Superior temporal gyrus (tissue), 1 donor: ENCODE measurements around the gene HIVEP3.

Source experiments
- DNase-seq: peaks from one replicate; pipeline ENCODE4 v3.0.0-alpha.2; 2016; ENCODE audit errors: extremely low spot score

The HIVEP3 gene

DNA sequence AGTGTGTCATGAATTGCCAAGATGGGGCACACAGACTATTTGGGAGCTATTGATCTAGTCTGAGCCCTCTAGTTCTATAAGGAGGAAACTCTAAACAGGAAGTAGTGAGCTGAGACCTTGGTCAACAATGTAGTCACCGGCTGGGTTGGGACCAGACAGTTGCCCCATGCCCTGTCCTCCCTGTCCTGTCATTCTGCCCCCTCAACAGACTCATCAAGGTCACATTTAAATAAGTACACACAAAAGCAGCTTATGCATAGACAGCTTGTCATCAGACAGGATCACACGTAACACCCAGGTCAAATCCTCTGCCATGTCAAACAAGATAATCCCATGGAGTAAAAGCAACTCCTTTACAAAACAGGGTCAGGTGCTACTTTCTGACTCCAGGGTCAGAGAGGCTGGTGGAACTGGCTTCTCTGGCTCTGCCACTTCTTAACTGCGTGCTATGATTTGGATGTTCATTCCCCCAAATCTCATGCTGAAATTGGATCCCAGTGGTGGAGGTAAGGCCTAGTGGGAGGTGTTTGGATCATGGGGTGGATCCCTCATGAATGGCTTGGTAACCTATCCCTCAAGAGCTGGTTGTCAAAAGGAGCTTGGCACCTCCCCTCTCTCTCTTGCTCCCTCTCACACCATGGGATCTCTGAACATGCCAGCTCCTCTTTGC, 128.9 kb downstream of the HIVEP3 start:
- DNase-seq: no peak

DNA sequence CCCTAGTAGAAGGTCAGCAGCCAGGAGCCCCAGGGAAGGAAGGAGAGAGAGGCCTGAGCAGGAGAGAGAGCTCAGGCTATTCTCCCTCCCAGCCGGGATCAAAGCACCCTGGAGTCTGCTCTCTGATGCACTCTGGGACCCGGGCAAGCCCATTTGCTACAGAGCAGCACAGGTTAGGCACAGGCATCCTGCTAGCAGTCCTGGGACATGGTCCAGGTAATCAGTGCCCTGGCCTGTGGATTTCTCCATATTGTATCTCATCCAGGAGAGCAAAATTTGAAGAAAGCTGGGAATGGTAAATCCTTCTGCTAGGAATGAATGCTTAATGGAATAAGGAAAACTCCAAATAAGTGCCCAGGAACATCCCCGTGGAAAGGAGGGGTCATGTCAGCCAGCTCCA, 130.3 kb downstream of the HIVEP3 start:
- no peak for DNase-seq

DNA sequence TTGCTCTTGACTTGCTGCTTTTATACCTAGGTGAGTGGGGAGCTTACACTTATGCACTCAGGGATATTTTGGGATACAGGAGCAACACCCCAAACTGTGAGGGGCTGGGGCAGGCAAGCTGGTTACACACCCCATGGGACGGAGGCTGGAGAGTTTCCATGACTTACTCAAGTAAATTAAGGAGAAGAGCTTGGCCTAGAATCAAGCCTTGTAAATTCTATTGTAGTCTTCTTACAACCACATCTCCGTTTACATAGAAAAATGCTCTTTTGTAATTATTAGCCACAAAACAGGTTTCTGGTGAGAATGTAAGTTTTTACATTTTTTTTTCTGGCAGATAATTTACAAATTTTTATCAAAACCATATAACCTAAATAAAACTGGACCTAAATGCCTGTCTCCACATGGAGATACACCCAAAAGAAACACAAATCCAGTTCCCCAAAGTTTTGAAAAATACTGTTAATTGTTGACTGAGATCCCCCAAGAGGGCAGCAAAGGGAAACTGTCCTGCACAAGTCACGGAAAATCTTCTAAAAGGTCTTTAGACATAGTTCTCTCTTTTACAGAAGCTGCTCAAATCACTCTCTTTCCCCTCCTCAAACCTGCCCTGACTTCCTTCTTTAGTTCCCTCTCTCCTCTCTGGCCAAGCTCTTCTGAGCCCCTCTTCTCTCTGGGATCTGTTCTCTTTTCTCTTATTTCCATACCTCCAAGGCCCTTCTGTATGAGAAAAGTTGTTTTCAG, 134.0 kb downstream of the HIVEP3 start:
- DNase-seq: no peak

DNA sequence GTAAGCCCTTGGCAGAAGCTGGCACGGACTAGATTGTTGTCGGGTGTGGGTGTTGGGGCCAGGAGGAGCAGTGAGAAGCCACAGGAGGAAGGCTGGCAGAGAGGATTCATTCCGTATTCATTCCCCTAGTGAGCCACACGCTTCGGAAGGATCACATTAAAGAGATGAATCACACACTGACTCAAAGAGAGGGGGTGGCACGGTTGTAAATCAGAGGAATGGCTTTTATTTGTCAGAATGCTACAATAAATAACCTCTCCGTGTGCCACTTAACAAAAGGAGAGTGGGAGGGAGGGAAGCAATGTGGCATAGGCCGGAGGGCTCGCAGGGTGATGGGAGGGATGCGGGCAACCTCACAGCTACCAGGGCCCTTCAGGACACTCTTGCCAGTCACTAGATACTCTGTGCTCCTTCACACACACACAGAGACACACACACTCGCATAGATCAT, 135.5 kb downstream of the HIVEP3 start:
- DNase-seq: peak; percentile 60

DNA sequence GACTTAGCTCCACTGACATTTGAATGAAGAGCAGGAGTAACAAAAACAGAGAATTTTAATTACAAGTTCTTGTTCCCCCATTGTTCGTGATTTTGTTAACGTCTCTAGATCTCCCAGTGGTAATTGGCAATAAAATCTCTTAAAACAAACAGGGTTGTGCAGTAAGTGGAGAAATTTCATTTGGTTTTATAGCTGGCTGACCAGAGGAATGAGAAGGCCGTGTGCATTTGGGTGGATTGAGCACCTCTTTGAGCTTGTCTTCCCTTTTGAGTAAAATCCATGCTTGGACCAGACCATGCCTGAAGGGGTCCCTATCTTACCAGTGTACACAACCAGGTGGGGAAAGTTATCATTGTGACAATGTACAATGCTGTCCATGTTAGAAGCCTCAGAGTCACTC, 137.8 kb downstream of the HIVEP3 start:
- no peak for DNase-seq

DNA sequence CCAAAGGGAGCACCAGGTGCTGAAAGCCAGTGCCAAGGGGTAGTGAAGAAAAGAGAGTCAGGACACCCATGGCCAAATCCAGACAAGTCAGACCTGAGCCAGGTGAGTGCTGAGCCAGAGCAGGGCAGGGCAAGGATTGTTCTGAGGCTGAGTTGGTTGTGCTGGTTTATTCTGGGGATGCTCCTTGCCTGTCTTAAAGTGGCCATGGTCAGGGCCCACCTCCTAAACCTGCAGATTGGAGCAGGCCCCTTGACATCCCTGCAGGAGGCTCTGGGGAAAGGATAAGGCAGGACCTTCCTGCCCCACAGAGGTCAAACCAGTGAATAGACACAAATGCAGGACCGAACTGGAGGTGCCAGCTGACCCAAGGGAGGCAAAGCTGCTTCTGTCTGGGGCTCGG, 138.4 kb downstream of the HIVEP3 start:
- DNase-seq: no peak

DNA sequence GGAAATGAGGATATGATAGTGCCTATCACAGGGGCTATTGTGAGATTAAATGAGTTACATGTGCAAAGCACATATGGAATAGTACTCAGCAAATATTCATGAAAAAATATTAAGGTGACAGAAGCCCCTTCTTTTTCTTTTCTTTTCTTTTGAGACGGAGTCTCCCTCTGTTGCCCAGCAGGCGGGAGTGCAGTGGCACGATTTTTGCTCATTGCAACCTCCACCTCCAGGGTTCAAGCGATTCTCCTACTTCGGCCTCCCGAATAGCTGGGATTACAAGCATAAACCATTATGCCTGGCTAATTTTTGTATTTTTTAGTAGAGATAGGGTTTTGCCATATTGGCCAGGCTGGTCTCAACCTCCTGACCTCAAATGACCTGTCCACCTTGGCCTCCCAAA, 139.4 kb downstream of the HIVEP3 start:
- no peak for DNase-seq

DNA sequence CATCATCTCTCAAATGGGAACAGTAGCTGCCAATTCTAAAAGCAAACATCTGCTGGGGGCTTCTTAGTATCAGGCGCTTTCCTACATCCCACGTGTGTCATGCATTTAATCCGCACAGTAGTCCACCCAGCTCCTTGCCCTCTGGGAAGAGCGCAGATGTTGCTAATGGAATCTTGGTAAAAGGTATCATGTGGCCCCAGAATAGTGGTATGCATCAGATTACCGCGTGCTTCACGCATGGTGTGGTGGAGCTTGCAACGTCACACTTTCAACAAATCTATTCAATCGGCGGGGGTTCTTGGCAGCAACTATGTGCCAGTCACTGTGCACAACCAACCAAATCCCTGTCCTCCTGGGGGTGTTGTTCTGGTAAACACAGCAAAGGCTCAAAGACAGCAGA, 141.0 kb downstream of the HIVEP3 start:
- DNase-seq: no peak

DNA sequence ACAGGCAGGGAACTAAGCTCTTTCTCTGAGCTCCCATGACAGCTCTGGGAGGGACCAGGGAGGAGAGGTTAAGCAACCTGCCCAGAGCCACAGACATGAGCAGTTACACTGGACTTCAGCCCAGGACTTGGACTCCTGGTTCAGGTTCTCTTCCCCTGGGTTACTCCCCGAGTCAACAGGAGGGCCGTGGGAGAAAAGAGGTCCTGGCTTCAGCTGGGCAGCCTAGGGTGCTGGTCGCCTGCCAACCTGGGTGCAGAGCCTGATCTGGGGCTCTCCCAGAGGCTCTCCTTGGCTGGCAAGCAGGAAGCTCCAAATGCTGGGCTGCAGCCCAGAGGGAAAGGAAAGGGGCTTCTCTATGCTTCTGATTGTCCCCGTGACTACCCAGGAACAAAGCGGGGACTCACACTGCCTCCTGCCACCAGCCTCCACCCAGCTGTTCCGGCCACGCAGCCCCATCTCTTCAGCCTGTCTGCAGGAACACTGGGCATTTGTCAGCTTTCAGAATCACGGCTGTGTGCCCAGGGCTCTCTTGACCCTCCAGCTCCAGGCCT, 141.8 kb downstream of the HIVEP3 start:
- peak; percentile 97 for DNase-seq

DNA sequence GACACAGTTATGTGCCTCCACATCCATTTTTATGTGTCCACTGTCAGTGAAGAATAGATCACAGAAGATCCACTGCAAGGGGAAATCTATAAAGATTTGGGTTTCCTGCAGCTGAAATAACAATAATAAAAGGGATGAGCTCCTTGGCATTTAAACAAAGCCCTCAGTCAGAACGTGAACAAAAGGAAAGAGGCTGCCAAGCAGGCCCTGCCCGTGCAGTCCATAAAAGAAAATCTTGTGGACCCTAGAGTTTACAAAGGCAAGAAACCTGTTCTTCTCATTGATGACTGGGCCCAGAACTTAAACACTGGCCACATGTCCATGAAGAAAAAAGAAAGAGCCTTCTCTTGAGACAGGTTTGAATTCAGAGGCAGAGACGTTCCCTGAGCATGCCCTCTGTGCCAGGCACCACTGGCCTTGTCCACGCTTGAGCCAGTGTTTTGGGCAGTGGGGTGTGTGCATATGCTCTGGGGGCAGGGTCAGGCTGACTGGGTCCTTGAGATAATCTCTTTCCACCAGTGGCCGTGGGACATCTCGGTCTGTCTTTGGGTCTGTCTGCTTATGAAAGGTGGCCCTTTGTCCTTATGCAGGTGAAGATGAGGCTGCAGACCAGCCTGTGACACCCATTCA, 142.7 kb downstream of the HIVEP3 start:
- peak; percentile 82 for DNase-seq

DNA sequence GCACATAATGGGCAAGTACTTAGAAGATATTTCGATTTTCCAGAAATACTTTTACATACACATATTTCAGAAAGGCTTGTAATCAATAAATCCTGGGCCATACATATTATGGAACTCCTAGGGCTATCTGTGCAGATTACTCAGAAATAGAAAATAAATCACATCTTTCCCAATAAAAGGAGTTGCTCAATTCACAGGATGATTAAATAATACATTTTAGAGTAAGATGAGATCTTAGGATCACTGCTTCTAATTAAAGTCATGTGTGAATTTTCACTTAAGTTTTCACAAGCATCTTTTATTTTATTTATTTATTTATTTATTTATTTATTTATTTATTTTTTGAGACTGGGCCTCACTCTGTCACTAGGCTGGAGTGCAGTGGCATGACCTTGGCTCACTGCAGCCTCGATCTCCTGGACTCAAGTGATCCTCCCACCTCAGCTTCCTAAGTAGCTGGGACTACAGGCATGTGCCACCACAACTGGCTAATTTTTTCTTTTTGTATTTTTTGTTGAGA, 144.2 kb downstream of the HIVEP3 start:
- no peak for DNase-seq

DNA sequence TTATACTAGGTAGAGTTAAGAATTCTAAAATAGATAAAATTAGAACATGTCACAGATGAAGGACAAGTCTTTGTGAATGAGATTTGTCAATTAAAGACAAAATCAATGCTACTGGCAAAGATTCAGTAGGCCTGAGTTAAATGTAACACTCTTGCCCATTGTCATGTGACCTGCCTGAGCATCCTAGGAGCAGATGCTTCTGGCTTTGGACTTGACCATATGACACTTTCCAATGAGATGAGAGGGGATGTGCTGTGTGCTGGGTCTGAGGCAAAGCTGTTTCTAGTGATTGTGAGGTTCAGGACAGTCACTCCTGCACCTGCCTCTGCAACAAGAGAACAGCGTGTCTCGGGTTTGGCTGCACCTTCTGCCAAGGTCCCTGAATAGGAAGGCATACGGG, 144.9 kb downstream of the HIVEP3 start:
- peak; percentile 31 for DNase-seq

DNA sequence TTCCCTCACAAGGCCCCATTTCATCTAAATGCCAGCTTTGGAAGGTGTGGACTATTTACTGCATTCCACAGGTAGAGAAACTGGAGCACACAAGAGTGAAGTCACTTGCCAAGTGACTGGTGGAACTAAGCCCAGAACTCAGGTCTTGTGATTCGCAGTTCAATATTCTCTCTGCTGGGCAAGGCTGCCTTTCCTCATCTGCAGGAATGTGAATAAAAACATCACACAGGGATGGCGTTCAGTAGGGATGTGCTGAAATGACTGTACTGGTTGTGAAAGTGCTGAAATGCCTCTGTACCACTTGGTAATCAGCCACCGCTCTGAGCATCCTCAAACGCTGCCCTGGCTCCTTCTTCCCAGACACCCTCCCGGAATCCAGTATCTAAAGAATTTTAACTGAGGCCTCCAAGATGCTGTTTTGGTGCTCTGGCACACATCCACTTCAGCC, 145.6 kb downstream of the HIVEP3 start:
- peak; percentile 37 for DNase-seq

DNA sequence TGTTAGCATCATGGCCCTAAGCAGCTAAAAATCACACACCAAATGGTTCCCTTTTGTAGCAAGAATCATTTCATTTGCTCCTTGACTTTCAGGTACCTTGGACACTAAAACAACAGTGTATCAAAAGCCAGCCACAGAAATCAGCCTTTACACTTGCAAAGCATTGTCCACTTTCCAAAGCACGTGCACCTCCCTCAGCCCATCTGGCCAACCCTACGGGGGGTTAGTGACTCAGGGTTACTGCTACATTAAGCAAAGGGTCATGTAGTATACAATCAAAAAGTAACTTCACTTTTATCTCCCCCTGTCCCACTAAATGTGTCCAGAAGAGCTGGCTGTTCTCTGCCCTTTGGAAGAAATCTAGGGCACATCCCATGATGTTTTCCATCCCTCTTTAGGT, 149.7 kb downstream of the HIVEP3 start:
- no peak for DNase-seq

DNA sequence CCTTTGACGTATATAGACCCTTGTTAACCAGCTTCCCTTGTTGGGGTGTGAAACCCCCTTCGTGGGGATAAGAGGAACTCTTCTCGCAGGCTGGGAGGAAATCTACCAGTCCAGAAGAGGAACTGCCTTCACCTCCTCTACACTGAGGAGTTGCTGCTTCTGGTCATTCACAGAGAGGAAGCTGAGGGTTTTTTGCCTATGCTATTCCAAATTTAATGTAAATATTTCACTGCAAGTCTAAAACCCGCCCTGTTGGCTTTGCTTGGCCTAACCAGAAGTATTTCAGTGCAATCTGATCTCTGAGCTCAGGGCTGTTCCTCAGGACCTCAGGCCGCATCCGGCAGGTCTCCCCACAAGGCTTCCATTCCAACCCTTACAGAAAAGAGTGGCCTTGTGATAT, 150.1 kb downstream of the HIVEP3 start:
- peak; percentile 19 for DNase-seq

DNA sequence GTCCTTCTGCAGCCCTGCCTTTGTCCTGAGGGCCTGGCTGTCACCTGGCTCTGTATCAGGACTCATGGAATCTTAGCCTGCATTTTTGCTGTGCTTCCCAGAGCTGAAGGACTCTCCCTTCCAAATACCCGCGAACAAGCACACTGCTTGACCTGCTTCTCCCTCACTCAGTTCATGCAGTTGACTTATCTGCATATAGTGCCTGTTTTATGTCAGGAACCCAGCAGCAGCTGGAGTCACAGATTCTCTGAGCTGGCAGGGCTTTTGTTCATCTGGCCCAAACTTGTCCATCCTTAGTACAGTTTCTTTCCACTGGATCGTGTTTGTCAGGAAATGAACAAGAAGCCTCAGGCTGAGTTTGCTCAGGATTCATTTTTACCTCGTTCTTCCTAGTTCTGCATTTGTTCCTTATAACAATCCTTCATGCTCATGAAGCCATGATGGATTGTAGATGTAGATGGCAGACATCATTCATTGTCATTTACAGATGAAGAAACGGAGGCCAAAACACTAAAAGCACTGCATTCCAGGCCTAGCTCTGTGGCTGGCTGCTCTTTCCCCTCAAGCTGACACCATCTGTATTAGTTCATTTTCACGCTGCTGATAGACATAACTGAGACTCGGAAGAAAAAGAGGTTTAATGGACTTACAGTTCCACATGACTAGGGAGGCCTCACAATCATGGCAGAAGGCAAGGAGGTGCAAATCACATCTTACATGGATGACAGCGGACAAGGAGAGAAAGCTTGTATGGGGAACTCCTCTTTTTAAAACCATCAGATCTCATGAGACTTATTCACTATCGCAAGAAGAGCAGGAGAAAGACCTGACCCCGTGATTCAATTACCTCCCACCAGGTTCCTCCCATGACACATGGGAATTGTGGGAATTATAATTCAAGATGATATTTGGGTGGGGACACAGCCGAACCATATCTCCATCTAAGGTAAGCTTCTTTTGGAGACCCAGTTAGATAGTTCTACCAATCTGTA, 150.9 kb downstream of the HIVEP3 start:
- DNase-seq: no peak

DNA sequence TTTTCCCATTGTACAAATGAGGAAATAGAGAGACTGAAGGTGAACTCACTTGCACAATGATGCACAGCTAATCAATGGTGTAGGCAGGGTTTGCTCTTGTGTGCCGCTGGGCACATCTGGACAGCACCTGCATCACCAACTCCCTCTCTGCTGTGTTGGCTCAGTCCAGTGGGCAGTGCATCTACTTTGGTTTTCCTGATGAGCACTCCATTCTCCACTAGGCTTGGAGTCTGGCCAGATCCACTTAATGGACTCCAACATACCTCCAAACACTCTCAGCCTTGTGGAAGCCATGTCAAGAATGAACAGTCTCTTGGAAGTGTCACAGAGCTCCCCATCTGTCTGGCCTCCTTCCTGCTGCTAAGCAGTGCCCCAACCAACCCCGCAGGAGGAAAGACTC, 152.2 kb downstream of the HIVEP3 start:
- no peak for DNase-seq

DNA sequence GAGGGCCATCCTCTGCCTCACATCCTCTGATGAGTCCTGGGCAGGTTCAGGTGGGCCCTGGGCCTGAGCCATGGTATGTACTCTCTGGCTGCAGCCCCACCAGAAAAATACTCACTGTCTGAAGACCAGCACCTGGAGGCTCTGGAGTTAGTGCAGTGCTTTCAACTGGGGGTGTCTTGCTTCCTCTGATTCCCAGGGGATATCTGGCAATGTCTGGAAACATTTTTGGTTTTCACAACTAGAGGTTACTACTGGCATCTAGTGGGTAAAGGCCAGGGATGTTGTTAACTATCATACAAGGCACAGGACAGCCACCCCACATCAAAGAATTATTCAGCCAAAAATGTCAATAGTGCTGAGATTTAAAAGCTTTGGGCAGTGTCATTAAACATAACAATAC, 152.7 kb downstream of the HIVEP3 start:
- DNase-seq: no peak

DNA sequence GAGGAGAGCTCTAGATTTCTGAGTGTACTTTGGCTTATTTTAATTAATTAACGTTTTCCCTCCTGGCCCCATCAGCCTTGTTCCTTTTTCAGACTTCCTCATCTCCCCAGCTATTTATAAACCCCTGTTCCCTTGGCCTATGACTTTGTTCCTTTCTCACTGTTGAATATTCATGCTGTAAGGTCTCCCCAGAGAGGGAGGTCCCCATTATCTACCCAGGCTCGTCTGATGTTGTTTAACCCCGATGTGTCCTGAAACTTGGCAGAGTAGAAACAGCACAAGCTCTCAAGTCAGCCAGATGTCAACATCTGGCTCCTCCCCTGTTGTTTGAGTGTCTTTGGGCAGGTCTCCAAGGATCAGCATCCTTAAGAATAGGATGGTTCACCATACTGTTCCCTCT, 153.6 kb downstream of the HIVEP3 start:
- DNase-seq: no peak

DNA sequence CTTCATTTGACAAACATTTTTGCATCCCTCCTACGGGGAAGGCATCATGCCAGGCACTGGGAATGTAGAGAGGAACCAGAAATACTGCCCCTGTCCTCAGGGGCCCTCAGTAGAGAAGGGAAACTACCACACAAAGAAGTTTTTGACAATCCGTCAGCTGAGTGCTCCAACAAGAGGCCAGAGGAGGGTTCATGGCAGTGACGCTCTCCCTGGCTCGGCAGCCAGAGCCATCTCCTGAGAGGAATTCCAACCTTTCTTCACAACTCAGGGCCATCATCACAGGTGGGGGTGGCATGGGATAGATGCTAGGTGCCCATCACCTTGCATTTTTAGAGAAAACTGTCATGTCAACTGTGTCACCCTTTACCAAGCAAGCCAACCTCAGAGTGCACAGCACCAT, 154.1 kb downstream of the HIVEP3 start:
- DNase-seq: no peak

DNA sequence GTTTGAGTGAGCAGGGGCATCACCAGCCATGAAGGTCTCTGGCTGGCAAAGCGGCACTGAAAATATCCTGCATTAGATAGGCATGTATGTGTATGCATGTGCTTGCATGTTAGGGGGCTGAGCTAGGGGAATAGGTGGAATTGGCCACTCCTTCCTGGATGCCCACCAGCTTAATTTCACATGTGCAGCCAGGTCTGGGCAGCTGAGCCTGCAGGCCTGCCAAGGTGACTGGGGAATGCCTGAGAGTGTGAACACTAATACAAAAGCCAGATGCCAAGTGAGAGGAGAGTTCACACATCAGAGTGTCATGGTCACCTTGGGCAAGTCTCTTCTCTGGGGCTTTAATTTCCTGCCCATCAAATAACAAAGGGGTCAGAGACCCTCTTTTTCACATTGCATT, 155.9 kb downstream of the HIVEP3 start:
- DNase-seq: no peak
